HG03159 (cell line): ENCODE measurements around the gene OR2C1.

Source experiments
- ATAC-seq: cut with Tn5 transposase; IDR thresholded peaks from one replicate; pipeline ENCODE4 v1.9.1; 2021; ENCODE audit warnings: mild to moderate bottlenecking, moderate library complexity; ENCODE audit not compliant: unreplicated experiment

OR2C1 gene

GRCh38 chr16:3355589-3355988 lies at the start of gene OR2C1:
OR2C1 (plus strand) TSS chr16:3355889; CDS start chr16:3355941, 52 bp downstream.
- ATAC-seq, result no peak

GRCh38 chr16:3306078-3306477 lies 49.6 kb upstream of the OR2C1 start:
- ATAC-seq, result no peak

GRCh38 chr16:3311496-3311895 lies 44.2 kb upstream of the OR2C1 start:
- no peak for ATAC-seq

- no peak for ATAC-seq
Observed at GRCh38 chr16:3317315-3317999, 38.2 kb upstream of the OR2C1 start.

- ATAC-seq, result no peak
Observed at GRCh38 chr16:3321816-3322215, 33.9 kb upstream of the OR2C1 start.

GRCh38 chr16:3327514-3327913 lies 28.2 kb upstream of the OR2C1 start:
- ATAC-seq, result no peak

- no peak for ATAC-seq
Observed at GRCh38 chr16:3328104-3328503, 27.6 kb upstream of the OR2C1 start.

- ATAC-seq, result no peak
Observed at GRCh38 chr16:3328643-3329042, 27.0 kb upstream of the OR2C1 start.

- ATAC-seq, result no peak
Observed at GRCh38 chr16:3346041-3346440, 9.6 kb upstream of the OR2C1 start.

GRCh38 chr16:3347586-3347985 lies 8.1 kb upstream of the OR2C1 start:
- no peak for ATAC-seq

GRCh38 chr16:3348547-3349167 lies 7.0 kb upstream of the OR2C1 start:
- ATAC-seq, result no peak

GRCh38 chr16:3349175-3349574 lies 6.5 kb upstream of the OR2C1 start:
- no peak for ATAC-seq

GRCh38 chr16:3356118-3356517 lies 429 bp downstream of the OR2C1 start:
- no peak for ATAC-seq

- no peak for ATAC-seq
Observed at GRCh38 chr16:3358871-3359270, 3.2 kb downstream of the OR2C1 start.

GRCh38 chr16:3362931-3363330 lies 7.2 kb downstream of the OR2C1 start:
- ATAC-seq, result no peak

- ATAC-seq, result no peak
Observed at GRCh38 chr16:3363793-3364192, 8.1 kb downstream of the OR2C1 start.

GRCh38 chr16:3364774-3365427 lies 9.2 kb downstream of the OR2C1 start:
- no peak for ATAC-seq

GRCh38 chr16:3369073-3369472 lies 13.4 kb downstream of the OR2C1 start:
- ATAC-seq, result no peak

- ATAC-seq, result no peak
Observed at GRCh38 chr16:3375680-3376079, 20.0 kb downstream of the OR2C1 start.

GRCh38 chr16:3377917-3378316 lies 22.2 kb downstream of the OR2C1 start:
- no peak for ATAC-seq

GRCh38 chr16:3383045-3383448 lies 27.4 kb downstream of the OR2C1 start:
- ATAC-seq, result no peak

- no peak for ATAC-seq
Observed at GRCh38 chr16:3388325-3388724, 32.6 kb downstream of the OR2C1 start.
